NOMO-1 (cell line): Measurements from ENCODE around the gene PRMT1.

Experiments
- DNase-seq, 2 experiments: peaks; one replicate each; lab custom pipeline; 2025; ENCODE audit not compliant: unreplicated experiment in 2 of 2; lab: John Stamatoyannopoulos, UW

The PRMT1 gene

DNA sequence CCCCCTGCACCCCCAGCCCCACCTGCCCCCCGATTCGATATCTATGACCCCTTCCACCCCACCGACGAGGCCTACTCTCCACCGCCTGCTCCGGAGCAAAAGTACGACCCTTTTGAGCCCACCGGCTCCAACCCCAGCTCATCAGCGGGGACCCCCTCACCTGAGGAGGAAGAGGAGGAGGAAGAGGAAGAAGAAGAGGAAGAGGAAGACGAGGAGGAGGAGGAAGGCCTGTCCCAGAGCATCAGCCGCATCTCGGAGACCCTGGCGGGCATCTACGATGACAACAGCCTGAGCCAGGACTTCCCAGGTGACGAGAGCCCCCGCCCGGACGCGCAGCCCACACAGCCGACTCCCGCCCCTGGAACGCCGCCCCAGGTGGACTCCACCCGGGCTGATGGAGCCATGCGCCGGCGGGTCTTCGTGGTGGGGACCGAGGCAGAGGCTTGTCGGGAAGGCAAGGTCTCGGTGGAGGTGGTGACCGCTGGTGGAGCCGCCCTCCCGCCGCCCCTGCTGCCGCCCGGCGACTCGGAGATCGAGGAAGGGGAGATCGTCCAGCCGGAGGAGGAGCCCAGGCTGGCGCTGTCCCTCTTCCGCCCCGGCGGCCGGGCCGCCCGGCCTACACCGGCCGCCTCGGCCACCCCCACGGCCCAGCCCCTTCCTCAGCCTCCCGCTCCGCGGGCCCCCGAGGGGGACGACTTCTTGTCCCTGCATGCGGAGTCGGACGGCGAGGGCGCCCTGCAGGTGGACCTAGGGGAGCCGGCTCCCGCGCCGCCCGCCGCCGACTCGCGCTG, 25.8 kb upstream of the PRMT1 start:
- DNase-seq = no peak

DNA sequence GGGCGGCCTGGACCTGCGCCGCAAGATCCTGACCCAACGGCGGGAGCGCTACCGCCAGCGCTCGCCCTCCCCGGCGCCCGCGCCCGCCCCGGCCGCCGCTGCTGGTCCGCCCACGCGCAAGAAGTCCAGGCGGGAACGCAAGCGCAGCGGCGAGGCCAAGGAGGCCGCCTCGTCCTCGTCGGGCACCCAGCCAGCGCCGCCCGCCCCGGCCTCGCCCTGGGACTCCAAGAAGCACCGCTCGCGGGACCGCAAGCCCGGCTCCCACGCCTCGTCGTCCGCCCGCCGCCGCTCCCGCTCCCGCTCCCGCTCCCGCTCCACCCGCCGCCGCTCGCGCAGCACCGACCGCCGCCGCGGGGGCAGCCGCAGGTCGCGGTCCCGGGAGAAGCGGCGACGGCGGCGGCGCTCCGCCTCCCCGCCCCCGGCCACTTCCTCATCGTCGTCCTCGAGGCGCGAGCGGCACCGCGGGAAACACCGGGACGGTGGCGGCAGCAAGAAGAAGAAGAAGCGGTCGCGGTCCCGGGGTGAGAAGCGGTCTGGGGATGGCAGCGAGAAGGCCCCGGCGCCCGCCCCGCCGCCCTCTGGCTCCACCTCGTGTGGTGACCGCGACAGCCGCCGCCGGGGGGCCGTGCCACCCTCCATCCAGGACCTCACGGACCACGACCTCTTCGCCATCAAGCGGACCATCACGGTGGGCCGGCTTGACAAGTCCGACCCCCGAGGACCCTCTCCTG, 25.1 kb upstream of the PRMT1 start:
- DNase-seq = no peak

DNA sequence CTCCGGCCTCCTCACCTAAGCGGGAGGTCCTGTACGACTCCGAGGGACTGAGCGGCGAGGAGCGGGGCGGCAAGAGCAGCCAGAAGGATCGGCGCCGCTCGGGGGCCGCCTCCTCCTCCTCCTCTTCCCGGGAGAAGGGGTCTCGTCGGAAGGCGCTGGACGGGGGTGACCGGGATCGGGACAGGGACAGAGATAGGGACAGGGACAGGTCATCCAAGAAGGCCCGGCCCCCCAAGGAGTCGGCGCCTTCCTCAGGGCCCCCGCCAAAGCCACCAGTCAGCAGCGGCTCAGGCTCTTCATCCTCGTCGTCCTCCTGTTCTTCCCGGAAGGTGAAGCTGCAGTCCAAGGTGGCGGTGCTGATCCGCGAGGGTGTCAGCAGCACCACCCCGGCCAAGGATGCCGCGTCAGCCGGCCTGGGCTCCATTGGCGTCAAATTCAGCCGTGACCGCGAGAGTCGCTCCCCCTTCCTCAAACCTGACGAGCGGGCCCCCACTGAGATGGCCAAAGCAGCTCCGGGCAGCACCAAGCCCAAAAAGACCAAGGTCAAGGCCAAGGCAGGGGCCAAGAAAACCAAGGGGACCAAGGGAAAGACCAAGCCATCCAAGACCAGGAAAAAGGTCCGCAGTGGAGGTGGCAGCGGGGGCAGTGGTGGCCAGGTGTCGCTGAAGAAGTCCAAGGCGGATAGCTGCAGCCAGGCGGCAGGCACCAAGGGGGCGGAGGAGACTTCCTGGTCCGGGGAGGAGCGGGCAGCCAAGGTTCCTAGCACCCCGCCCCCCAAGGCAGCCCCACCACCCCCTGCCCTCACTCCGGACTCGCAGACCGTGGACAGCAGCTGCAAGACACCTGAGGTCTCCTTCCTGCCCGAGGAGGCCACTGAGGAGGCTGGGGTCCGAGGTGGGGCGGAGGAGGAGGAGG, 24.3 kb upstream of the PRMT1 start:
- DNase-seq = no peak

DNA sequence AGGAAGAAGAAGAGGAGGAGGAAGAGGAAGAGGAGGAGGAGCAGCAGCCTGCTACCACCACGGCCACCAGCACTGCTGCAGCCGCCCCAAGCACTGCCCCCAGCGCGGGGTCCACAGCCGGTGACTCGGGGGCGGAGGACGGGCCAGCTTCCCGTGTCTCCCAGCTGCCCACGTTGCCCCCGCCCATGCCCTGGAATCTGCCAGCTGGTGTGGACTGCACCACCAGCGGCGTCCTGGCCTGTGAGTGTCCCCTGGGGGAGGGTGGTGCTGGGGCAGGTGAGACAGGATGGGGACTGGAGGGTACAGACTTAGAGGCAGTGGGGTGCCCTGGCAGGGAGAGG, 23.6 kb upstream of the PRMT1 start:
- DNase-seq = no peak

DNA sequence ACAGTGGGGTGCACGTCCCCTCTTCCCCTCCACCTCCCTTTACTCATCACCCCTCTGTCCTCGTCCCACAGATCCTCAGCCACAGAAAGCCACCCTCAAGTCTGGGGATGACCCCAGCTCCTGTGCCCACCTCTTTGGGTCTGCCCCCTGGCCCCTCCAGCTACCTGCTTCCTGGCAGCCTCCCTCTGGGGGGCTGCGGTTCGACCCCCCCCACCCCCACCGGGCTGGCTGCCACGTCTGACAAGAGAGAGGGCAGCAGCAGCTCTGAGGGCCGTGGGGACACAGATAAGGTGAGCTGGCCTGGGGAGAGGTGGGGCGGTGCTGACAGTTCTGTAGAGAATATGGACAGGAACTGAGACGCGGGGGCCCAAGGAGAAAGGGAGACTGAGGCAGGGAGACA, 22.5 kb upstream of the PRMT1 start:
- DNase-seq = no peak

DNA sequence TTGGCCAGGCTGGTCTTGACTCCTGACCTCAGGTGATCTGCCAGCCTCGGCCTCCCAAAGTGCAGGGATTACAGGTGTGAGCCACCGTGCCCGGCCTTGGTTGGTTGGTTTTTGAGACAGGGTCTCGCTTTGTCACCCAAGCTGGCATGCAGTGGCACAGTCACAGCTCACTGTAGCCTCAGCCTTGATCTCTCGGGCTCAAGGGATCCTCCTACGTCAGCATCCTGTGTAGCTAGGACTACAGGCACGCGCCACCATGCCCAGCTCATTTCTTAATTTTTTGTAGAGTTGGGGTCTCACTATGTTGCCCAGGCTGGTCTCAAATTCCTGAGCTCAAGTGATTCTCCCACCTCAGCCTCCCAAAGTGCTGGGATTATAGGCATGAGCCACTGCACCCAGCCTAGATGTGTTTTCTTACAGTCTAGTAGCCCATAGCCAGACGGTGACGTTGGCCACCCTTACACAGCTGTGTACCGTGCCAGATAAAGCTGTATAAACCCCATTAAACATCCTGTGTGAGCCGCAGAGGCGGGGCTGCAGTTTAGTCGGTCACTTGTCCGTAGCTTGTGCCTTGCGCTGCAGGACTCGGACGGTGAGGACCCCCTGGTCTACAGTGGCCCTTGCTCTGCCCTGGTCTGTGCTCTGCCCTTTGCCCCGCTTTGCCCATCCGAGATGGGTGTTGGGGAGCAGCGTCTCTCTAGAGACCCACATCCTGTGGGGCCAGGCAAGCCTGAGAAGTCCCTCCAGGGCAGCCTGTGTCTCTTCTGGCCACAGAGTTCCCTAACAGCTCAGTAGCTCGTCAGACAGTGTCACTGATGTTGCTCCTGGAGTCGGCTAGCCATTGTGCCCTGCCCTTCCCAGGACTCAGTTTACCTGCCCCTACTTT, 21.3 kb upstream of the PRMT1 start:
- no peak for DNase-seq

DNA sequence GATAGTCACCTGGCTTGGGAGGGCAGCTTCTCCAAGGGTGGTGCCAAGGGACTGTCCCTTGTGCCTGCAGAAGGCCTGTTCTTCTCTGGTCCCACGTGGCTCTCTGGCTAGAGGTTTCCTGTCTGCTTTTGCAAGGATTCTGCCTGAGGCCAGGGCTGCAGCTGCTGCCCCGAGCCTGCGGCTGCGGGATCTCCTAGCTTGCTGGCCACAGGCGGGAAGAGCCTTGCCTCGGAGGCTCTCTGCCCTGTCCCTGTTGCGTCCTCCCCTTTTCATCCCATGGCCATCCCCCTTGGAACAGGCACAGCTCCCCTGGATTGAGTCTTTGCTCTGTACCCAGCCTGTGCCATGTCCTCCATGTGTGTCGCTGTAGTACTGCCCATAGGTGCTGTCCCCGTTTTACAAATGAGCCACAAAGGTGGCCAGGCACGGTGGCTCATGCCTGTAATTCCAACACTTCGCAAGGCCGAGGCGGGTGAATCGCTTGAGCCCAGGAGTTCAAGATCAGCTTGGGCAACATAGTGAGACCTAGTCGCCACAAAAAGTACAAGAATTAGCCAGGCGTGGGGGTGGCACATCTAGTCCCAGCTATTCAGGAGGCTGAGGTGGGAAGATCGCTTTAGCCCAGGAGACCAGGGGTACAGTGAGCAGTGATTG, 20.5 kb upstream of the PRMT1 start:
- no peak for DNase-seq

DNA sequence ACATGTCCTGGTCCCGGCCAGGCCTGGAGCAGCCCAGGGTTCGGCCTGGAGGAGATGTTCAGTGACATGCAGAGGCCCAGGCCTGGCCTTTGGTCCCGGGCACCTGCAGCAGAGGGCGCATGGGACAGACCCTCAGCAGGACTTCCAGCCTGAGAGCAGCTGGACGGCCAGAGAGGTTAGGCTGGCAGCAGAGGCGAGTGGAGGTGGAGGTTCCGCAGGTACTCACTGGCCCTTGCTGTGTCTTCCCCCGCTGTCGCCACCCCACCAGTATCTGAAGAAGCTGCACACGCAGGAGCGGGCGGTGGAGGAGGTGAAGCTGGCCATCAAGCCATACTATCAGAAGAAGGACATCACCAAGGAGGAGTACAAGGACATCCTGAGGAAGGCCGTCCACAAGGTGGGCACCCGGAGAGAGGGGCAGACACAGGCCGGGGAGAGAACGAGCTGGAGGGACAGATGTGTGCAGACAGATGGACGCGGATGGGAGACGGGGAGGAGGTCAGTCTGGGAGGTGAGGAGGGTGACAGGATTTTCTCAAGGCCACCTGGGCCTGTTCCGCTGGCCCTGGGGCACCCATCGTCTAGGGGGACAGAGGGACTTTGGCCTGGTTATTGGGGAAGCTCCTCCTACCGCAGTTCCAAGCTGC, 19.5 kb upstream of the PRMT1 start:
- DNase-seq = no peak

DNA sequence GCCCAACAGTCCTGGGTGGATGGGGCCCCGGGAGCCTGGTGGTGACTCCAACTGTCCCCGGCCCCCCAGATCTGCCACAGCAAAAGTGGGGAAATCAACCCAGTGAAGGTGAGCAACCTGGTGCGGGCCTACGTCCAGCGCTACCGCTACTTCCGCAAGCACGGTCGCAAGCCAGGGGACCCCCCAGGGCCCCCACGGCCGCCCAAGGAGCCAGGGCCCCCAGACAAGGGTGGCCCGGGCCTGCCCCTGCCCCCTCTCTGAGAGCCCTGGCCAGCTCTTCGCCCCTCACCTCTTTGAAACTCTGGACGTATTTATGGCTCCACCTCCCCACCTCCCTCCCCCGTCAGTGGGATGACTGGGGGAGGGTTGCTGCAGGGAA, 18.9 kb upstream of the PRMT1 start:
- no peak for DNase-seq

DNA sequence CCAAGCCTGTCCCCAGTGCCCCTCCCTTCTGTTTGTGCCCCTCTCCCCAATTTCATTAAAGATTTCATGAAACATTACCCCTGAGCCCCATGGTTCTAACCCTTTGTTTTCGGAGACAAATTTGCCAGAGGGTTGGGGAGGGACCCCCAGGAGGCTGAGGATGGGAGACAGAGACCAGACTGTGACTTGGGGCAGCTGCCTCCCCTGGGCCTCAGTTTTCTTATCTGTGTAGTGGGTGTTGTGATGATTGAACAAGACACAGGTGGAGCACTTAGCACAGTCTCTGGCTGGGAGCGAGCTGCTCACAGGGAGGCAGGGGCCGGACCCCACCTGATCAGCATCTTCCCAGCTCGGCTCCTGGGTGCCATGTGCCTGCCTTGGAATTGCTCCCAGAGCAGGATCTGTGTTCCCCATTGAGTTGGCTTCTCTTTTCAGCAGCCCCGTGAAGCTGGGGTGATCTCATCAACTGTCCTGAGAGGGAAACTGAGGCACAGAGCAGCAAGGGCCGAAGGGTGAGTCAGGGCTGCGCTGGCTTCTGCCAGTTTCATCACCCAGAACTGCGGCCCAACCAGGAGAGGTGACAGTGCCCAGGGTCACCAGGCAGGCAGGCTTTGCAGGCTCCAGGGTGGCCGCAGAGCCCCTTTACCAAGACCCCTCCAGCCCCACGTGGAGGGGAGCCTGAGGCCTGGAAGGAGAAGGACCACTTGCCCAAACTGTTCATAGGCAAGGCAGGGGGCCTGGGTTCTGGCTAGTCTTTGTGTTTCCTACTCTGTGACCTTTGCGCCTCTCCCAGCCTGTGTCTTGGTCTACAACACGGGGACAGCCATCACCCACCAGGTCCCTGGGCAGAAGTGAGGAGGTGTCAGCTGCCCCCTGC, 18.3 kb upstream of the PRMT1 start:
- DNase-seq = no peak

DNA sequence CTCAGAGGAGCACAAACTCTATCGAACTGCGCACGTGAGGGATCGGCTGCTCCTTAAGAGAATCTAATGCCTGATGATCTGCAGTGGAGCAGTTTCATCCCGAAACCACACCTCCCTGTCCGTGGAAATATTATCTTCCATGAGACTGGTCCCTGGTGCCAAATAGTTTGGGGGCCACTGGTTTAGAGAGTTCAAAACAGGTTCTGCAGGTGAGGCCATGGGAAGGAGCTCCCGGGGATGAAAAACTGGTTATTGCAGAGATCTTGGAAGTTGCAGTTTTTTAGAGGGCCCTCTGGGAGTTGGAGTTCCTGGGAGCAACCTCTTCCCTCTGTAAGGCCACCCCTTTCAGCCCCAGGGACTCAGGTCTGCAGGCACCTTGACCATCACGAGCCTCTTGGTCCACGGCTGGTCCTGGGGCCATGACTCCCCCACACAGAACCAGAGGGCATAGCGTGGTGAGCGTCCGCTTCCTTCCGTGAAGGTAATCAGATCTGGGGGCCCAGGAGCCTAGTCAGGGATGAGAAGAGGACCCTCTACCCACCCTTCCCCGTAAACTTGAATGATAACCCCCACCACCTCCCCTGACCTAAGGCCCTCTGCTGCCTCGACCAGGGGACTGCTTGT, 16.6 kb upstream of the PRMT1 start:
- DNase-seq = no peak

DNA sequence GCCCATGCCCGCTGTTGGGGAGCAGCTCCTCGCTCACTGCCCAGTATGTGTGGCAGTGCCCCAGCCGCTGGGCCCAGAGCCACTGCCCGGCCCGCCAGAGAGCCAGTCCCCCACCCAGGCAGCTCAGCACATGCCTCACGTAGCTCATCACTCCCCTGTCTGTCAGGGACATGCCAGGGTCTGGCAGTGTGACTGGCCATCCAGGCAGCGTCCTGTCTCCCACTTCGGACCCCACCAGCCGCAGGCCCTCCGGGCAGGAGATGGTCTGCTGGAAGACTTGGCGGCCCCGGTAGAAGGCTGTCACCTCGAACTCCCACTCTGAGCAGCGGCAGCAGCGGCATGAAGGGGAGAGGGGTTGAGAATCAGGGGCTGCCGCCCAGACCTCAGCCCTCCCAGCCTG, 15.1 kb upstream of the PRMT1 start:
- DNase-seq = no peak

DNA sequence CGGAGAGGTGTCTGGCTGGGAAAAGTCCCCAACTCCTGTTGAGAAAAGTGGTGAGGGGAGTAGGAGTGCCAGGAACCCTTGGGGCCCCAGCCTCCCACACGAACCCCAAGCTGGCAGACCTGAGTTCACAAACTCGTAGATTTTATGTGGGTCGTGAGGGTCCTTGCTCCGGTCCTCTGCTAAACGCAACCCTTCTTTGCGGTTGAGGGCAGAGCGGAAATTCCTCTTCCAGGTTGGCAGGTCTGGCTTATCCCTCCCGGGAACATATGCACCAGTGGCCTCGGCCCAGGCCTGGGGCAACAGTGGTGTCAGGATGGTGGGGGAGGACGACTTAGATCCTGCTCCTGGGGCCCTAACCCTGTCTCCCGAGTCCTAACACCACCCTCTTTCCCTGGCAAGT, 13.8 kb upstream of the PRMT1 start:
- DNase-seq = no peak

DNA sequence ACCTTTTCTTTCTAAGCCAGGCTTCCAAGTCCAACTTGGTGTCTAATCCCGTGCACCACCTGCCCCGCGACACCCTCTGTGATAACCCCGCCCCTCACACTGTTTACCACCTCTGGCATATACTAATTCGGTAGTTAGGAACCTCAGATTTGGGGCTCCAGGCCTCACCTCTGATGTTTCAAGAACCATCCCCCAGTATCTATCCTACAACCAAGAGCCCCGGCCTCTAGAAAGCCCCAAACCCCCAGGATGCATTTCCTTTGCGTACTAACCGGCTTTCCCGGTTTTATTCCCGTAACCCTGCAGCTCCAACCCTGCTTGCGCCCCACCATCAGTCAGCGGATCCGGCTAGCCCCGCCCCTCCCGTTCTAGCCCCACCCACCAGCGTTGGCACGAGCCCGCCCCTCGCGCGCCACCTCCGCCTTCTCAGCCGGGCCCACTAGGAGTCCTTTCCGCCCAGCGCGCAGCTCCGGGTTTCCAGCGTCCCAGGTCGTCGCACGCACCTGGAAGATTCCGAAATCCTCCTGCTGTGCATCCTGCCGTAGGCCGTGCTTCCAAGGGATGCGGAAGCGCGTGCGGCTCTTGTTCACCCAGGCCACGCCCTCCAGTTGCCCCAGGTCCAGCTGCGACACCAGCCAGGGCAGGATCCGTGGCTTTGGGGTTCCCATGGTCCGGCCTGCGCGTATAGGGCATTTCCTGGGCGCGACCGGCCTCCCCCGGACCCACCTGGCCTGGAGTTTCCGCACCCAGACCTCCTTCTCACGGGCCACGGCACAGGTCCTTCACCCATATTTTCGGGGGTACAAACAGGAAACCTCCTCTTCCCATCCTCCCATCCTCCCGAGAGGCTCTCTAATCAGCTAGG, 12.7 kb upstream of the PRMT1 start:
- DNase-seq = peak; percentile 60 to 74

DNA sequence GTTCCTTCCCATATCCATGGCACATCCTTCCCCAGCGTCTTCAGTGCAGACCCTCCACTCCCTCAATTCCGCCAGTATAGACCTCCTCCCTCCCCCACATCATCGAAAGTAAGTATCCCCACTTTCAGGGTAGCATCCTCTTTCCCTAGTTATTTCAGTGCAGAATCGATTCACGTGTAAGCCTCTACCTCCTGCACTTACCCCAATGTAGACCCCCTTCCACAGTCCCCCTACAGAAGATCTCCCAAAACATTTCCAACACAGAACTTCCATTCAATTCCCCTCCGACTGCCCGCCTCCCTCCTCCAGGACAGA, 12.1 kb upstream of the PRMT1 start:
- DNase-seq = no peak

DNA sequence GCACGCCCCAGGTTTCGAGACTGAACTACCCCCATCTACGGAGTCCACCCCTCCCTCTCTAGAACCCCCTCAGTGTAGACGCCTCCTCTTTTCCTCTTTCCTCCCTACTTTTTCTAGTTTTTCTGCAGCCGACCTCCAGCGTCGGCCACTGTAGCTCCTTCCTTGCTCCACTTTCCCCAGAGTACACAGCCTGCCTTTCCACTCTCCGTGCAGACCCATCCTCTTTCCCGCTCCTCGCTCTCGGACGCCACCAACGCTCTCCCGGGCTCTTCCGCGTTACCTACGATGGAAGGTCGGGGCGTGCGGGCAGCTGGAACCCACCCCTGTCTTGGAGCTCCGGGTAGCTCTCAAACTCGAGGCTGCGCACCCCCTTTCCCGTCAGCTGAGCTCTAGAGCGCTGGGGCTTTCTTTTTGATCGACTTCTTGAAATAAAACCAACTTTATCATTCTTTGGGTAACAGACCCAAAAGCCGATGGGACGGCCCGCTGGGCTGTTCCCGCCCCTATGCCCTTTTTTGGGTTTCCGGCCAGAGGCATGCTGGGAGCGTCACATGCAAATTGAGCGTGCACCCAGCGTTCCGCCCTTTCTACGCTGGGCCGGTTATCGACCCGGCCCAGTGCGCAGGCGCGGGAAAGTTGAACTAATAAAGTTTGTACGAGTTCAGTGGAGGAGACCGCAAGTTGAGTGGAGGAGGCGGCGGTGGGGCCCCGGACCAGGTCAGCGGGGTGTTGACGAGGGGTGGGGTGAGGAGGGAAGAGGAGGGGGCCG, 11.5 kb upstream of the PRMT1 start, which contains the start of the genes BCL2L12 and IRF3:
Gene BCL2L12, plus strand, starts transcription at position 583 of the 769 bp plus-strand sequence. CDS start 760 bp downstream, outside the sequence.
Gene IRF3, minus strand, starts transcription at position 507 of the 769 bp plus-strand sequence. CDS start 1,019 bp downstream, outside the sequence.
- DNase-seq = peak; percentile 94 to 95
